Heart right ventricle (tissue), 16 donors: ENCODE measurements around the gene TMEM86A. TPM values are rescaled to one million over a fixed set of nuclear protein-coding genes. Genes with fewer than 3 reads are reported as not detected.
"Not testable (repeated sequence)": the region's sequence is repeated elsewhere in the genome, so short reads cannot be mapped to it uniquely, and the experiment has no call there.

Experiments
- ATAC-seq, 8 donors: fragments of 200-7000 bp; cut with Tn5 transposase; one replicate each; pipeline ENCODE4 v1.9.1; 2020; ENCODE audit warnings: mild to moderate bottlenecking in 8 of 8, moderate library complexity in 8 of 8, moderate number of reproducible peaks in 1 of 8
- DNase-seq, 2 donors: peaks; one replicate each; pipeline ENCODE4 v3.0.0-alpha.2; 2020
- H3K27ac ChIP-seq, 10 donors: fragments of 200-600 bp; sonication (generic) in 2 of 10; one replicate each; pipeline versions ENCODE4 v1.5.0 to v1.8.0; 2020 to 2022; ENCODE audit warnings: mild to moderate bottlenecking in 3 of 10
- H3K27me3 ChIP-seq, 7 donors: fragments of 200-600 bp; one replicate each; pipeline ENCODE4 v1.8.0; 2021 to 2022; ENCODE audit warnings: mild to moderate bottlenecking in 2 of 7
- H3K36me3 ChIP-seq, 9 donors: fragments of 200-600 bp; sonication (generic) in 1 of 9; one replicate each; pipeline versions ENCODE4 v1.5.0 to v1.8.0; 2020 to 2022; ENCODE audit warnings: mild to moderate bottlenecking in 2 of 9
- H3K4me1 ChIP-seq, 9 donors: fragments of 200-600 bp; sonication (generic) in 1 of 9; one replicate each; pipeline versions ENCODE4 v1.5.0 to v1.8.0; 2020 to 2022; ENCODE audit warnings: mild to moderate bottlenecking in 4 of 9
- H3K4me3 ChIP-seq, 10 donors: fragments of 200-600 bp; sonication (generic) in 2 of 10; one replicate each; pipeline versions ENCODE4 v1.5.0 to v1.8.0; 2020 to 2022; ENCODE audit warnings: mild to moderate bottlenecking in 7 of 10, moderate library complexity in 2 of 10
- H3K9me3 ChIP-seq, 11 donors: fragments of 200-600 bp in 10 of 11; sonication (generic) in 2 of 11; one replicate each; pipeline versions ENCODE4 v1.5.0 to v1.8.0; 2013 to 2022; ENCODE audit warnings: mild to moderate bottlenecking in 2 of 11, control low read depth in 1 of 11, moderate library complexity in 1 of 11
- WGBS, 2 donors: extraction: QIAGEN DNeasy Blood & Tissue Kit; methylation state at CpG; one replicate each; pipeline ENCODE4 v1.1.7; 2013; ENCODE audit warnings: inconsistent platforms in 1 of 2; 5-methylcytosine and 5-hydroxymethylcytosine counted together
- intact Hi-C, 10 donors: fragments of 100-400 bp; cut with DNase I; formaldehyde crosslinking; loops; one replicate each; pipeline versions ENCODE4 v1.11.1 to v1.14.2; 2022
- long read RNA-seq, 3 donors: library from polyadenylated mRNA; unstranded; transcript quantifications; one replicate each; pipeline ENCODE4 v2.0.0, GENCODE V29; 2020 to 2021
- polyA plus RNA-seq, 2 donors: library from polyadenylated mRNA; stranded (reverse); fragments of 200-250 nt; gene quantifications; one replicate each; pipeline ENCODE4 v1.2.3, GENCODE V29; 2013
- total RNA-seq, 10 donors: library from RNA; stranded (reverse); fragmentation: NEBNext Ultra II Directional in 3 of 10; extraction: Animal tissue kit (Norgen Biotek cat#: 25700) in 3 of 10; gene quantifications; one replicate each; pipeline versions ENCODE4 v1.2.1 to v1.2.4, GENCODE V29; 2021 to 2023
- TF ChIP-seq, protein P1 (sequence below), 9 donors: fragments of 200-600 bp; sonication (generic) in 2 of 9; IDR thresholded peaks; one replicate each; pipeline versions ENCODE4 v1.5.0 to v1.8.0; 2021 to 2022; ENCODE audit warnings: antibody characterized with exemption in 9 of 9, mild to moderate bottlenecking in 5 of 9, moderate library complexity in 1 of 9
- donor health status: Arrhythmogenic right ventricular cardiomyopathy.
- donor health status: ischemic (EF 13 %, LVEDD 7.1; RV severe dilation, severe dysfunction).
- donor health status: healthy with polysubstance abuse.
- donor health status: DM: no; HTN: yes; CAD: no.
- donor health status: DM: no; HTN: no; CAD: no.
- donor health status: ischemic (EF 25% LVEDD 6.9; RV normal size, moderate dysfunction).
- donor health status: ischemic (EF 25% LVEDD 5.7; RV mildly dilated, moderate dysfunction).
- donor health status: healthy.
- donor health status: DM: yes; HTN: yes; CAD: no.
- donor health status: Ischemic cardiomyopathy.
- donor health status: ischemic (EF 35%, LVEDD 5.7; RV mildly dilated, moderate dysfunction).
- donor health status: nonischemic (EF 11% LVEDD 7.7; RV severe dilation, severe dysfunction).
- donor health status: DM: yes; HTN: yes; CAD: no.
- donor health status: PGD.
- donor health status: ischemic (EF 29% LVEDD 5.4; RV normal size, mild dysfunction).
- donor health status: nonischemic (EF 23%, LVEDD 6.1; RV moderate dilation, normal function).

The TMEM86A gene
- total RNA-seq (1 to 10 TPM; 3.5 to 9.3 (median 5.9) TPM), polyA plus RNA-seq (1 to 10 TPM; 2.0 to 3.3 TPM)
- long read RNA-seq, donor 1, partial matches to known transcripts: 1 of 7 reads
- long read RNA-seq, donor 1, other reads (novel, unspliced or antisense): 2 of 7 reads
- long read RNA-seq, donor 2, partial matches to known transcripts: 0 of 7 reads
- long read RNA-seq, donor 2, other reads (novel, unspliced or antisense): 4 of 7 reads
- long read RNA-seq, donor 3, transcript TMEM86A-201 (3 exons, 3,595 nt): major isoform, 16 of 21 reads
- long read RNA-seq, donor 3, partial matches to known transcripts: 2 of 21 reads
- long read RNA-seq, donor 3, other reads (novel, unspliced or antisense): 3 of 21 reads

DNA sequence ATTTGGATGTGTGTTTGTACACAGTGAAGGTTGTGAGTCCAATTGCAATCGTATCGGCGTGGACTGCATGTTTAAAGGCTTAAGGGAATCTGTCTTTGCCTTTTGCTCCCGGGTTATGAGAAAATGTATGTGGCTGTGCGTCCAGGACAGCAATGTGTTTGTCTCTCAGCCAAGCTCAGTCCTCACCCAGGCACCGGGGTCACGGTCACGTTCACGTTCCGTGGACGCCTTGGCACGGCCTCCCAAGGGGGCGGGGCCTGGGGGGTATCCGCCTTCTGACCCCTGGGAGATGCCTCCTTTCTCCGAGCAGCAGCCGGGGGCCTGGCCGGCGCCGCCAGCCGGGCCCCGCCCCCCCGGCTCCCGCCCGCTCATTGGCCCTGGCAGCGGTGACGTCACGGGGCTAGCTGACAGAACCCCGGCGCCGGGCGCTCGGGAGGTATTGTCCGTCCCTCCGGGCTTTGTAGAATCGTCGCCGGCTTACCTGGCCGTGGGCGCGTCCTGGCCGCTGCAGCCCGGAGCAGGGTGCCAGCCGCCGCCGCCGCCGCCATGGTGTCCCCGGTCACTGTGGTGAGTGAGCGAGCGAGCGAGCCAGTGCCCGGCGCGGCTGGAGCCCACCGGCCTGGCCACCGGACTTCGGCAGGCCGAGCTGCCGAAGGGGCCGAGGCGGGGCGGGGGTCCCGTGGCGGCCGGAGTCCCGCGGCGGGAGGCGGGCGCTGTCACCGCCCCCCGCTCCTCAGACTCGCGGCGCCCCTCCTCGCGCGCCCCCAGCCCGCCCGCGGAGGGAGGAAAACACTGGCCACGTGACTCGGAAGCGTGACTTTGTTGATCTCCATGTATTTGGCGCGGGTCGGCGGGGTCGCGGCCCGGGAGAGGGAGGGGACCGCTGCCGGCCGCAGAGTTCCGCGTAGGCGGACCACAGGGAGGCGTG lies at the start of gene TMEM86A:
TSS of gene TMEM86A (plus strand) at position 439 of the 928 bp plus-strand sequence. CDS start at position 547, 108 bp downstream.
- H3K9me3 ChIP-seq: no peaks in the 10 kb centered on the region
- peak within 1 kb of the TSS in 9 of 10 donors; percentile 74 to 93 (median 90) for H3K27ac ChIP-seq
- H3K4me1 ChIP-seq: peaks cover 5 to 43% (median 20%) of the 10 kb centered on the region in 9 donors
- intact Hi-C loops: loop anchor here in 6 of 10 donors (1.0 to 10.0 kb wide), 4 partner anchors 61 to 66 kb away; partner anchors contain the start of gene SPTY2D1 (in 5 of the 6)
- ATAC-seq (peak; percentile 91 to 95 (median 94)), DNase-seq (peak; percentile 92 to 95)
- peaks cover 0 to 19% (median 7%) of the 10 kb centered on the region in 9 donors for H3K36me3 ChIP-seq
- H3K27me3 ChIP-seq: no peaks in the 10 kb centered on the region
- 0 to 1% methylated on average over 84 to 98 of the region's 98 CpGs for WGBS, 2 donors
- TF ChIP-seq, protein P1, sequence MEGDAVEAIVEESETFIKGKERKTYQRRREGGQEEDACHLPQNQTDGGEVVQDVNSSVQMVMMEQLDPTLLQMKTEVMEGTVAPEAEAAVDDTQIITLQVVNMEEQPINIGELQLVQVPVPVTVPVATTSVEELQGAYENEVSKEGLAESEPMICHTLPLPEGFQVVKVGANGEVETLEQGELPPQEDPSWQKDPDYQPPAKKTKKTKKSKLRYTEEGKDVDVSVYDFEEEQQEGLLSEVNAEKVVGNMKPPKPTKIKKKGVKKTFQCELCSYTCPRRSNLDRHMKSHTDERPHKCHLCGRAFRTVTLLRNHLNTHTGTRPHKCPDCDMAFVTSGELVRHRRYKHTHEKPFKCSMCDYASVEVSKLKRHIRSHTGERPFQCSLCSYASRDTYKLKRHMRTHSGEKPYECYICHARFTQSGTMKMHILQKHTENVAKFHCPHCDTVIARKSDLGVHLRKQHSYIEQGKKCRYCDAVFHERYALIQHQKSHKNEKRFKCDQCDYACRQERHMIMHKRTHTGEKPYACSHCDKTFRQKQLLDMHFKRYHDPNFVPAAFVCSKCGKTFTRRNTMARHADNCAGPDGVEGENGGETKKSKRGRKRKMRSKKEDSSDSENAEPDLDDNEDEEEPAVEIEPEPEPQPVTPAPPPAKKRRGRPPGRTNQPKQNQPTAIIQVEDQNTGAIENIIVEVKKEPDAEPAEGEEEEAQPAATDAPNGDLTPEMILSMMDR (IDR thresholded peaks at IDR 0.05): no peak
- H3K4me3 ChIP-seq: peak within 1 kb of the TSS; percentile 57 to 92 (median 79)

DNA sequence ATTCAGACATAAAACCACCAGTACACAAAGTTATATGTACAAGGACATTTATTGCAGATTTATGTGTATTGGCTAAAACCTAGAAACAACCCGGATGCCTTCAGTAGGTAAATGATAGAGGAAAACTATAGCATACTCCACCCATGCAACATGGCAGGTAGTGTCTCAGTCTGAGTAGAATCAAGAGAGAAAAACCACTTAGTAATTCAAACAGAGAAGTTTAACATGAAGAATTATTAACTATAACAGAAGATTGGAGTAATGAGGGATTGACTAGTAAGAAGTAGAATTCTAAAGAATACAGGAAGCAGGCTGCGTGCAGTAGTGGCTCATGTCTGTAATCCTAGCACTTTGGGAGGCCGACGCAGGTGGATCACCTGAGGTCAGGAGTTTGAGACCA lies 48.2 kb upstream of the TMEM86A start:
- Histone ChIP-seq H3K4me3 (no peak overlapping the region), H3K27ac (no peak overlapping the region), H3K4me1 (no peaks in the 10 kb centered on the region), H3K36me3 (no peaks in the 10 kb centered on the region), H3K9me3 (no peaks in the 10 kb centered on the region), H3K27me3 (no peaks in the 10 kb centered on the region)
- WGBS, 2 donors: 72 to 95% methylated on average over 4 of the region's 4 CpGs
- intact Hi-C loops: no loop called here
- ATAC-seq (no peak), DNase-seq (no peak)
- TF ChIP-seq, protein P1 (IDR thresholded peaks at IDR 0.05): no peak

DNA sequence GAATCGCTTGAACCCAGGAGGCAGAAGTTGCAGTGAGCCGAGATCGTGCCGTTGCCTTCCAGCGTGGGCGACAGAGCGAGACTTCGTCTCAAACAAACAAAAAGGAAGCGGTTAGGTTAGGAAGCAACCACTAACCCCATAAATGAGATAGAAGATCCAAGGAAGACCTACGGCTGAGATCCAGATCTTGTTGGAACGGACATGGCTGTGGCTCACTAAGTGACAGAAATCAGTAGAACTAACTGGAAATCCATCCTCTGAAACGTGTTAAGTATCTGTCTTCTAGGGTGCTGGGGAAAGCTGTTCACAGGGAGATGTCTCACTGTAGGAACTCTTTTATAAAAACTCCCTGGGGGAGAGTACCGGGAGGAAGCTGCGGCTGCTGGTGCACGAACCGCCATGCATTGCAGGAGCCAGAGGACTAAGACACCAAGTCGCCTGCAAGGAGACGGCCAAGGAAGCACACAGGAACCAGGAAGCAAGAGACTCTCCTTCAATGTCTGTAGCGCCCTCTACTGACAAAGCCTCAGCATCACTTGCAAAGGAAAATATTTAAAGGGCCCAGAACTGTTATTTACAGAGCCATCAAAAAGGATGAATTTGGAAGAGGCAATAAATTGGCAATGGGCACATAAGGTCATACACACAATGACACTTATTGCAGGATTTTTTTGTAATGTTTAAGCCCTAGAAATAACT lies 47.6 kb upstream of the TMEM86A start:
- Histone ChIP-seq H3K9me3 (no peaks in the 10 kb centered on the region), H3K4me1 (no peaks in the 10 kb centered on the region), H3K27ac (no peak overlapping the region), H3K4me3 (no peak overlapping the region), H3K27me3 (no peaks in the 10 kb centered on the region), H3K36me3 (no peaks in the 10 kb centered on the region)
- 68 to 70% methylated on average over 19 of the region's 19 CpGs for WGBS, 2 donors
- TF ChIP-seq, protein P1 (IDR thresholded peaks at IDR 0.05): peak in 8 of 9 donors; percentile 18 to 69 (median 47)
- ATAC-seq (peak in 1 of 8 donors; percentile 18), DNase-seq (no peak)
- intact Hi-C loops: no loop called here

DNA sequence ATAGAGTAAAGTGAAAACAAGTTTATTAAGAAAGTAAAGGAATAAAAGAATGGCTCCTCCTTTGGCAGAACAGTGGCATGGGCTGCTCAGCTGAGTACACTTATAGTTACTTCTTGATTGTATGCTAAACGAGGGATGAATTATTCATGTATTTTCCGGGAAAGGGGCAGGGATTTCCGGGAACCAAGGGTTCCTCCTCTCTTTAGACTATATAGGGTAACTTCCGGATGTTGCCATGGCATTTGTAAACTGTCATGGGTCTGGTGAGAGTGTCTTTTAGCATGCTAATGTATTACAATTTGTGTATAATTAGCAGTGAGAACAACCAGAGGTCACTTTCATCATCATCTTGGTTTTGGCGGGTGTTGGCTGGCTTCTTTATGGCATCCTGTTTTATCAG lies 40.9 kb upstream of the TMEM86A start:
- Histone ChIP-seq H3K9me3 (peaks cover 0 to 10% (median 0%) of the 10 kb centered on the region in 11 donors), H3K36me3 (no peaks in the 10 kb centered on the region), H3K4me3 (no peak overlapping the region), H3K4me1 (no peaks in the 10 kb centered on the region), H3K27ac (no peak overlapping the region), H3K27me3 (peaks cover 0 to 13% (median 0%) of the 10 kb centered on the region in 7 donors)
- WGBS, 2 donors: 80 to 90% methylated on average over 5 of the region's 5 CpGs
- TF ChIP-seq, protein P1 (IDR thresholded peaks at IDR 0.05): no peak
- no peak for ATAC-seq
- no peak for DNase-seq
- intact Hi-C loops: no loop called here

DNA sequence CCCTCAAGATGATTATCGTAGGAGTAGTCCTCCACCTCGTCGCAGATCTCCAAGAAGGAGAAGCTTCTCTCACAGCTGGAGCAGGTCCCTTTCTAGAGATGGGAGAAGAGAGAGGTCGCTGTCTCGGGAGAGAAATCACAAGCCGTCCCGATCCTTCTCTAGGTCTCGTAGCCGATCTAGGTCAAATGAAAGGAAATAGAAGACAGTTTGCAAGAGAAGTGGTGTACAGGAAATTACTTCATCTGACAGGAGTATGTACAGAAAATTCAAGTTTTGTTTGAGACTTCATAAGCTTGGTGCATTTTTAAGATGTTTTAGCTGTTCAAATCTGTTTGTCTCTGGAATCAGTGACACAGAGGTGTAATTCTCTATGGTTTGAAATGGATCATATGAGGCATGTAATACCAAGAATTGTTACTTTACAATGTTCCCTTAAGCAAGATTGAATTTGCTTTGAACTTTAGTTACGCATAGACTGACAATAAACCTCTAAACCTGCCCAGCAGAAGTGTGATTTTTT lies 33.2 kb upstream of the TMEM86A start:
- H3K27me3 ChIP-seq, ATAC-seq, H3K36me3 ChIP-seq, H3K9me3 ChIP-seq, H3K27ac ChIP-seq, intact Hi-C loops, H3K4me3 ChIP-seq, DNase-seq: not testable (repeated sequence)
- peaks cover 0 to 11% (median 0%) of the 10 kb centered on the region in 9 donors for H3K4me1 ChIP-seq
- 57 to 76% methylated on average over 10 of the region's 10 CpGs for WGBS, 2 donors
